Measurements from ENCODE around the gene ACSS3.
"Not testable (repeated sequence)": the region's sequence is repeated elsewhere in the genome, so short reads cannot be mapped to it uniquely, and the experiment has no call there.

GRCh38 chr12:81209772-81210225, 131.9 kb downstream of the ACSS3 start:
- not testable (repeated sequence) for TF ChIP-seq ZNF282 (CRISPR knock-in tag; IDR thresholded peaks at IDR 0.05); NR2C1 (IDR thresholded peaks at IDR 0.05); NR2C1 (tag; IDR thresholded peaks at IDR 0.05); ZNF79 (CRISPR knock-in tag; IDR thresholded peaks at IDR 0.05; ENCODE audit: low read depth); ZNF239 (CRISPR knock-in tag; IDR thresholded peaks at IDR 0.05); PHF20 (IDR thresholded peaks at IDR 0.05; ENCODE audit: partially characterized antibody); FOXM1 (IDR thresholded peaks at IDR 0.05; ENCODE audit: low read depth); FOXM1 (CRISPR knock-in tag; IDR thresholded peaks at IDR 0.05; ENCODE audit: low read depth); TSHZ1 (CRISPR knock-in tag; IDR thresholded peaks at IDR 0.05); CBX8 (IDR thresholded peaks at IDR 0.05; ENCODE audit: borderline replicate concordance, extremely low read depth, low read depth, low read length, poor library complexity, severe bottlenecking); STAT6 (CRISPR knock-in tag; IDR thresholded peaks at IDR 0.05); CBFA2T3 (IDR thresholded peaks at IDR 0.05); SMAD1 (IDR thresholded peaks at IDR 0.05; ENCODE audit: low read depth, low read length, partially characterized antibody); ZFX (CRISPR knock-in tag; IDR thresholded peaks at IDR 0.05)

Measured in K562 (cell line).